DND-41 (cell line): ENCODE measurements around the gene SLC22A24.

Source experiments
- ATAC-seq: fragments of 200-7000 bp; cut with Tn5 transposase; 3 replicates; pipeline ENCODE4 v1.9.1; 2021; ENCODE audit warnings: low read depth; ENCODE audit not compliant: insufficient read depth
- DNase-seq: peaks from one replicate; pipeline ENCODE4 v3.0.0-alpha.2; 2020
- H2AFZ ChIP-seq: 2 replicates; pipeline ENCODE4 v1.6.0; 2012; ENCODE audit warnings: low read depth, low read length
- H3K27ac ChIP-seq: 2 replicates; pipeline ENCODE4 v1.5.1; 2012; ENCODE audit warnings: low read length, inconsistent platforms
- H3K27me3 ChIP-seq: fragments of 200-600 bp; sonication (generic); 2 replicates; pipeline ENCODE4 v1.6.0; 2012; ENCODE audit warnings: low read length, mild to moderate bottlenecking, inconsistent platforms; ENCODE audit not compliant: insufficient read depth, poor library complexity
- H3K36me3 ChIP-seq: 2 replicates; pipeline ENCODE4 v1.5.1; 2012; ENCODE audit warnings: low read length, inconsistent platforms; ENCODE audit not compliant: insufficient read depth
- H3K4me1 ChIP-seq: 2 replicates; pipeline ENCODE4 v1.5.1; 2012; ENCODE audit warnings: mild to moderate bottlenecking, low read length; ENCODE audit not compliant: insufficient read depth
- H3K4me2 ChIP-seq: 2 replicates; pipeline ENCODE4 v1.6.0; 2012; ENCODE audit warnings: mild to moderate bottlenecking, moderate library complexity, low read length, inconsistent platforms; ENCODE audit not compliant: insufficient read depth
- H3K4me3 ChIP-seq, 2 experiments: fragments of 200-600 bp in 1 of 2; shearing (Covaris generic) in 1 of 2; 2 replicates each; pipeline ENCODE4 v1.5.1; 2012 to 2016; ENCODE audit warnings: inconsistent platforms in 2 of 2, low read length in 2 of 2, mild to moderate bottlenecking in 2 of 2, low read depth in 1 of 2, moderate library complexity in 1 of 2
- H3K79me2 ChIP-seq: 2 replicates; pipeline ENCODE4 v1.6.0; 2012; ENCODE audit warnings: low read length, inconsistent platforms; ENCODE audit not compliant: insufficient read depth
- H3K9ac ChIP-seq: 2 replicates; pipeline ENCODE4 v1.6.0; 2012; ENCODE audit warnings: low read depth, mild to moderate bottlenecking, inconsistent platforms, low read length, moderate library complexity
- H3K9me3 ChIP-seq: 2 replicates; pipeline ENCODE4 v1.5.1; 2012; ENCODE audit warnings: low read length, moderate library complexity, mild to moderate bottlenecking, inconsistent platforms; ENCODE audit not compliant: insufficient read depth, severe bottlenecking
- H4K20me1 ChIP-seq: 2 replicates; pipeline ENCODE4 v1.6.0; 2012; ENCODE audit warnings: low read length; ENCODE audit not compliant: insufficient read depth
- CTCF ChIP-seq: IDR thresholded peaks from 2 replicates; pipeline ENCODE4 v1.5.1; 2012; ENCODE audit warnings: borderline replicate concordance, low read length, moderate library complexity, mild to moderate bottlenecking; ENCODE audit not compliant: poor library complexity, severe bottlenecking; ENCODE audit errors: extremely low read depth
- EZH2 ChIP-seq: IDR thresholded peaks from 3 replicates; pipeline ENCODE4 v1.6.1; 2012; ENCODE audit warnings: borderline replicate concordance, low read depth, mild to moderate bottlenecking, moderate library complexity, low read length, inconsistent platforms; ENCODE audit not compliant: severe bottlenecking

SLC22A24 gene

GRCh38 chr11:63146581-63146980 is 2.6 kb upstream of the SLC22A24 start:
- no peak overlapping the region for H3K27ac ChIP-seq
- H3K4me2 ChIP-seq, result no peak overlapping the region
- H3K9ac ChIP-seq, result no peak overlapping the region
- ATAC-seq, result no peak
- no peaks in the 10 kb centered on the region for H3K79me2 ChIP-seq
- no peak overlapping the region for H2AFZ ChIP-seq
- no peaks in the 10 kb centered on the region for H3K4me1 ChIP-seq
- no peaks in the 10 kb centered on the region for H3K9me3 ChIP-seq
- no peak for DNase-seq
- no peaks in the 10 kb centered on the region for H3K36me3 ChIP-seq
- no peaks in the 10 kb centered on the region for H4K20me1 ChIP-seq
- H3K4me3 ChIP-seq, result no peak overlapping the region
- H3K27me3 ChIP-seq, result peaks cover 17% of the 10 kb centered on the region
- TF ChIP-seq CTCF, result no peak
- TF ChIP-seq EZH2, result no peak

DNA sequence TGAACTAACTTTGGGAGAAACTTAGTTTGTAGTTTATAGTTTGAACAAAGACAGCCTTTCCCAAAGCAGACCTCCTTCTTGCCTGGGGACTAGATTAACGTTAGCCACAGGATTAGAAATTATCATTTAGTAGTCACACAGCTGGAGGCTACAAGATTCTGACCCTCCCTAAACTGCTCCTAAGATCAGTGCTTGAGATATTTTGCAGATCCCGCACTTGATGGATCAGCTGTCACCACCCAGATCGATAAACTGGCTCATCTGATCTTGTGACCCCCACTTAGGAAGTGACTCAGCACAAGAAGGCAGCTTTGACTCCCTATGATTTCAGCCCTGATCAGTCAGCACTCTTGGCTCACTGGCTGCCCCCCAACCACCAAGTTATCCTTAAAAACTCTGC is 1.6 kb downstream of the SLC22A24 start:
- H3K4me1 ChIP-seq, result no peaks in the 10 kb centered on the region
- no peaks in the 10 kb centered on the region for H4K20me1 ChIP-seq
- H3K9me3 ChIP-seq, result no peaks in the 10 kb centered on the region
- no peak overlapping the region for H2AFZ ChIP-seq
- no peak for TF ChIP-seq CTCF
- TF ChIP-seq EZH2, result no peak
- H3K9ac ChIP-seq, result no peak overlapping the region
- H3K27me3 ChIP-seq, result peaks cover 9% of the 10 kb centered on the region
- H3K4me2 ChIP-seq, result no peak overlapping the region
- no peaks in the 10 kb centered on the region for H3K79me2 ChIP-seq
- no peaks in the 10 kb centered on the region for H3K36me3 ChIP-seq
- ATAC-seq (no peak), DNase-seq (no peak)
- no peak overlapping the region for H3K27ac ChIP-seq
- no peak overlapping the region for H3K4me3 ChIP-seq

GRCh38 chr11:63132985-63133775 is 10.8 kb downstream of the SLC22A24 start:
- no peak for ATAC-seq
- Histone ChIP-seq H4K20me1 (no peaks in the 10 kb centered on the region), H3K27ac (no peak overlapping the region), H3K4me2 (no peak overlapping the region), H2AFZ (no peak overlapping the region), H3K9ac (no peak overlapping the region), H3K4me3 (no peak overlapping the region), H3K36me3 (no peaks in the 10 kb centered on the region), H3K27me3 (no peaks in the 10 kb centered on the region), H3K79me2 (no peaks in the 10 kb centered on the region), H3K4me1 (no peaks in the 10 kb centered on the region), H3K9me3 (no peaks in the 10 kb centered on the region)
- DNase-seq, result no peak
- TF ChIP-seq EZH2 (no peak), CTCF (no peak)
